Measurements from ENCODE around the gene EPHA8. TPM values are rescaled to one million over a fixed set of nuclear protein-coding genes. Genes with fewer than 3 reads are reported as not detected.

Gene EPHA8
- total RNA-seq, 1 donor from 2014 or later = not detected

- H3K36me3 ChIP-seq = no peaks in the 10 kb centered on the region
- TF ChIP-seq CTCF (IDR thresholded peaks at IDR 0.05) = no peak
- H3K27me3 ChIP-seq = peaks cover 53% of the 10 kb centered on the region
- H3K27ac ChIP-seq = no peak overlapping the region
- no peaks in the 10 kb centered on the region for H3K4me1 ChIP-seq
- H3K4me3 ChIP-seq = no peak overlapping the region
- H3K9me3 ChIP-seq = no peaks in the 10 kb centered on the region
- DNase-seq (no peak), ATAC-seq (no peak)
- intact Hi-C loops (cut with DNase I) = no loop called here
Measured at GRCh38 chr1:22612671-22613571, 49.6 kb downstream of the EPHA8 start.

- Histone ChIP-seq H3K4me1 (no peaks in the 10 kb centered on the region), H3K27ac (no peak overlapping the region), H3K4me3 (no peak overlapping the region), H3K9me3 (no peaks in the 10 kb centered on the region), H3K27me3 (peaks cover 53% of the 10 kb centered on the region), H3K36me3 (no peaks in the 10 kb centered on the region)
- DNase-seq = no peak
- ATAC-seq = no peak
- no peak for TF ChIP-seq CTCF (IDR thresholded peaks at IDR 0.05)
- intact Hi-C loops (cut with DNase I) = no loop called here
Measured at GRCh38 chr1:22613572-22613918, 50.3 kb downstream of the EPHA8 start.

GRCh38 chr1:22613951-22614350, 50.7 kb downstream of the EPHA8 start:
- TF ChIP-seq CTCF (IDR thresholded peaks at IDR 0.05) = no peak
- Histone ChIP-seq H3K27me3 (peaks cover 56% of the 10 kb centered on the region), H3K4me3 (no peak overlapping the region), H3K36me3 (no peaks in the 10 kb centered on the region), H3K9me3 (no peaks in the 10 kb centered on the region), H3K4me1 (no peaks in the 10 kb centered on the region), H3K27ac (no peak overlapping the region)
- DNase-seq = no peak
- intact Hi-C loops (cut with DNase I) = no loop called here
- ATAC-seq = no peak

GRCh38 chr1:22615886-22616285, 52.6 kb downstream of the EPHA8 start:
- intact Hi-C loops (cut with DNase I) = no loop called here
- Histone ChIP-seq H3K27me3 (peaks cover 63% of the 10 kb centered on the region), H3K9me3 (no peaks in the 10 kb centered on the region), H3K36me3 (no peaks in the 10 kb centered on the region), H3K27ac (no peak overlapping the region), H3K4me1 (no peaks in the 10 kb centered on the region), H3K4me3 (no peak overlapping the region)
- DNase-seq = no peak
- TF ChIP-seq CTCF (IDR thresholded peaks at IDR 0.05) = no peak
- ATAC-seq = peak; percentile 48

- Histone ChIP-seq H3K4me1 (no peaks in the 10 kb centered on the region), H3K4me3 (no peak overlapping the region), H3K27ac (no peak overlapping the region), H3K27me3 (peaks cover 62% of the 10 kb centered on the region), H3K9me3 (no peaks in the 10 kb centered on the region), H3K36me3 (no peaks in the 10 kb centered on the region)
- no peak for TF ChIP-seq CTCF (IDR thresholded peaks at IDR 0.05)
- intact Hi-C loops (cut with DNase I) = no loop called here
- ATAC-seq = no peak
- DNase-seq = no peak
Measured at GRCh38 chr1:22616571-22616970, 53.3 kb downstream of the EPHA8 start.

Data from upper lobe of right lung (tissue), 1 donor.